Mesodermal cell (in vitro differentiated cells): Measurements from ENCODE around the gene PCDHGA5.
A peak's percentile ranks its signal among the peaks of the same experiment; 100 is the strongest.
"Not testable (repeated sequence)": the region's sequence is repeated elsewhere in the genome, so short reads cannot be mapped to it uniquely, and the experiment has no call there.

Experiments used
- H3K27ac ChIP-seq: 2 replicates; pipeline ENCODE4 v1.7.0; 2013; ENCODE audit warnings: mild to moderate bottlenecking, low read depth, low read length, moderate library complexity; ENCODE audit not compliant: severe bottlenecking
- H3K36me3 ChIP-seq: 2 replicates; pipeline ENCODE4 v1.7.1; 2013; ENCODE audit warnings: mild to moderate bottlenecking, low read length, moderate library complexity; ENCODE audit not compliant: control insufficient read depth, insufficient read depth
- H3K4me1 ChIP-seq: one replicate; pipeline ENCODE4 v1.7.1; 2013; ENCODE audit warnings: mild to moderate bottlenecking, low read length; ENCODE audit not compliant: insufficient read depth, control insufficient read depth, poor library complexity, severe bottlenecking
- H3K4me3 ChIP-seq: 2 replicates; pipeline ENCODE4 v1.7.0; 2013; ENCODE audit warnings: low read length, control low read depth, mild to moderate bottlenecking; ENCODE audit not compliant: insufficient read depth, poor library complexity, severe bottlenecking; ENCODE audit errors: extremely low read depth
- H3K9me3 ChIP-seq: 2 replicates; pipeline ENCODE4 v1.7.1; 2013; ENCODE audit warnings: mild to moderate bottlenecking, low read length, moderate library complexity; ENCODE audit not compliant: control insufficient read depth
- WGBS, 2 experiments: methylation state at CpG; one replicate each; pipeline ENCODE4 v1.1.5; 2013; ENCODE audit warnings: missing lambda C conversion rate in 2 of 2; ENCODE audit not compliant: insufficient coverage in 2 of 2; 5-methylcytosine and 5-hydroxymethylcytosine counted together

The PCDHGA5 gene

DNA sequence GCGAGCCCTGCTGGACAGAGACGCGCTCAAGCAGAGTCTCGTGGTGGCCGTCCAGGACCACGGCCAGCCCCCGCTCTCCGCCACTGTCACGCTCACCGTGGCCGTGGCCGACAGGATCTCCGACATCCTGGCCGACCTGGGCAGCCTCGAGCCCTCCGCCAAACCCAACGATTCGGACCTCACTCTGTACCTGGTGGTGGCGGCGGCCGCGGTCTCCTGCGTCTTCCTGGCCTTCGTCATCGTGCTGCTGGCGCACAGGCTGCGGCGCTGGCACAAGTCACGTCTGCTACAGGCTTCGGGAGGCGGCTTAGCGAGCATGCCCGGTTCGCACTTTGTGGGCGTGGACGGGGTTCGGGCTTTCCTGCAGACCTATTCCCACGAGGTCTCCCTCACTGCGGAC lies 31.4 kb upstream of the PCDHGA5 start:
- 96 to 98% methylated on average over 22 to 34 of the region's 39 CpGs for WGBS, 2 experiments
- not testable (repeated sequence) for H3K4me3 ChIP-seq, H3K36me3 ChIP-seq

DNA sequence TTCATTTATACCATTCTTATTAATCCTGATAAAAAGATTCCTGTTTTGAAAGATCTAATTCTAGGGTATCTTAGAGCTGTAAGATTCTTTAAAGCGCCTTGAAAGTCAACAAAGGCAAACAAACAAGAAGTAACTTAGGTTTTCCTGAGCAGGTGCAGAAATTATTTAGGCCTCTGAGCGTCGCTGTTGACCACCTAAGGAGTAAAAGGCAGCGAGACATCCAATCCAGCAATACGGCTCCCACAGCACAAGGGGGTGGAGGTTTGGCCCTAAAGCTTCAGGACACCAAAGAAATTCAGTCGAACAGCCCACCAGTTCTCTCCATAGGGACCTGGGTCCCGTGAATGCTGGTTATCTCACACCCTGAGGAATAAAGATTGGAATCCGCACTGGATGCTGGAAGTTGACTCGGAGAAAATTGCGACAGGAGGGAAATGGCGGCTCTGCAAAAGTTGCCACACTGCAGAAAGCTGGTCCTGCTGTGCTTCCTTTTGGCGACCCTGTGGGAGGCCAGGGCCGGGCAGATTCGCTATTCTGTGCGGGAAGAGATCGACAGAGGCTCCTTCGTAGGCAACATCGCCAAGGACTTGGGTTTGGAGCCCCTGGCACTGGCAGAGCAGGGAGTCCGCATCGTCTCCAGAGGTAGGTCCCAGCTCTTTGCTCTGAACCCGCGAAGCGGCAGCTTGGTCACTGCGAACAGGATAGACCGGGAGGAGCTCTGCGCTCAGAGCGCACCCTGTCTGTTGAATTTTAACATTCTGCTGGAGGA lies 25.2 kb upstream of the PCDHGA5 start, which contains the start of gene PCDHGA2:
Gene PCDHGA2, plus strand, starts transcription at position 223 of the 769 bp plus-strand sequence.
- WGBS, 2 experiments = 83 to 86% methylated on average over 25 to 26 of the region's 27 CpGs
- no peak within 1 kb of the TSS for H3K4me3 ChIP-seq
- H3K27ac ChIP-seq = no peak within 1 kb of the TSS
- H3K9me3 ChIP-seq = peaks cover 18% of the 10 kb centered on the region
- H3K36me3 ChIP-seq = no peaks in the 10 kb centered on the region
- no peaks in the 10 kb centered on the region for H3K4me1 ChIP-seq

More for the DNA sequence above, 31.4 kb upstream of the PCDHGA5 start:
- H3K4me1 ChIP-seq, H3K27ac ChIP-seq: not testable (repeated sequence)
- peaks cover 20% of the 10 kb centered on the region for H3K9me3 ChIP-seq

DNA sequence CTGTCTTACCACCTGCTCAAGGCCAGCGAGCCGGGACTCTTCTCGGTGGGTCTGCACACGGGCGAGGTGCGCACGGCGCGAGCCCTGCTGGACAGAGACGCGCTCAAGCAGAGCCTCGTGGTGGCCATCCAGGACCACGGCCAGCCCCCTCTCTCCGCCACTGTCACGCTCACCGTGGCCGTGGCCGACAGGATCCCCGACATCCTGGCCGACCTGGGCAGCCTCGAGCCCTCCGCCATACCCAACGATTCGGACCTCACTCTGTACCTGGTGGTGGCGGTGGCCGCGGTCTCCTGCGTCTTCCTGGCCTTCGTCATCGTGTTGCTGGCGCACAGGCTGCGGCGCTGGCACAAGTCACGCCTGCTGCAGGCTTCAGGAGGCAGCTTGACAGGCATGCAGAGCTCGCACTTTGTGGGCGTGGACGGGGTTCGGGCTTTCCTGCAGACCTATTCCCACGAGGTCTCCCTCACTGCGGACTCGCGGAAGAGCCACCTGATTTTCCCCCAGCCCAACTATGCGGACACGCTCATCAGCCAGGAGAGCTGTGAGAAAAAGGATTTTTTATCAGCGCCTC lies 23.1 kb upstream of the PCDHGA5 start:
- H3K27ac ChIP-seq, H3K36me3 ChIP-seq, H3K4me3 ChIP-seq, H3K4me1 ChIP-seq: not testable (repeated sequence)
- 94 to 99% methylated on average over 23 to 28 of the region's 45 CpGs for WGBS, 2 experiments
- H3K9me3 ChIP-seq = peaks cover 31% of the 10 kb centered on the region

DNA sequence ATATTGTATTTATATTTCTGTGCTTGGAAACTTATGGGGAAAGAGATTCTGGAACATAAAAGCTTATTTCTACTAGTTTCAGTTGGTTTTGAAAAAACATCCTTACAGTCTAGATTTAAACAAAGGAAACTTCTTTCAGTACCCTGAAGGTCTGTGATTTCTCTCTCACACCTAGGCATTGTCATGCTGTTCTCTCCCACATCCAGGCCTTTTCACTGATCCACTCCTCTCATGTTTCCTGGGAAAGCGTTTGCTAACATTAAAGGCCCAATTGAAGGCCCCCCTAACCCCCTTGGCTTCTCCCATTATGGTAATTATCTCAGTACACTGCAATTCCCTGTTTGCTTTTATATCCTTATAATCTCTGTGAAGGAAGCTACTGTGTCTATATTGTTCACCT lies 21.2 kb upstream of the PCDHGA5 start:
- Histone ChIP-seq H3K4me3 (no peak overlapping the region), H3K4me1 (no peaks in the 10 kb centered on the region), H3K27ac (no peak overlapping the region), H3K9me3 (peaks cover 31% of the 10 kb centered on the region), H3K36me3 (no peaks in the 10 kb centered on the region)
- 67 to 83% methylated on average over 1 of the region's 1 CpG for WGBS, 2 experiments

DNA sequence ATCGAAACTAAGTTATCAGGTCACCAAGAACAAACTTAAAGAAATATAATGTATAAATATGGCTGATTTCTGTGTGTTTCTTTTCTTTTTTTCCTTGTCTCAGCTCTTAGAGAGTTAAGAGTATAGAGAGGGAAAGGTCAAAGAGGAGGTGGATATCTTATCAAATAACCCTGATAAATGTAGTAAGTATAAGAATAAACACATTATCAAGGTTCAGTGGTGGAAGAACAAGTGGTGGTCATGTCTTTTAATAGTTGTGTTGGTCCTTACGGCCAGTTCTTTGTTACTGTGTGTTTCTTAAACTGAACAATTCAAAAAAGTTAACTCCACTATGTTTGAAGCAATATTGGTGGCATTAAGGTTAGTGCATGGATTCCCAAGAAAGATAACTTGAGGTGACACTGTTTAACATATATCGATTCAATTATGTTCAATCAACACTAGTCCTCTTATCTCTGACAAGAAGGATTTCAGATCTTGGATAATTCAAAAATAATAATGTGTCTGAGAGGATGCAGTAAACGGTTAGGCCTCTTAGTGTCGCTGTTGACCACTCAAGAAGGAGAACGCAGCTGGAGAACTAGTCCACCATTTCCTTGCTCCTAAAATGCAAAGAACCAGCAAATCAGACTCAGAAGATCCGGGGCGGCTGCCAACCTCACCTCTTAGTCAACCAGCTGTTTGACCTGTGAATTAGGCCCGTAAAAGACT lies 20.6 kb upstream of the PCDHGA5 start, which contains the start of gene PCDHGA3:
Gene PCDHGA3, plus strand, starts transcription at position 588 of the 711 bp plus-strand sequence. CDS start 205 bp downstream, outside the sequence.
- Histone ChIP-seq H3K27ac (no peak within 1 kb of the TSS), H3K36me3 (no peaks in the 10 kb centered on the region), H3K4me1 (no peaks in the 10 kb centered on the region), H3K9me3 (peaks cover 31% of the 10 kb centered on the region), H3K4me3 (peak within 1 kb of the TSS; percentile 31)
- WGBS, 2 experiments = 63% methylated on average over 6 of the region's 9 CpGs

DNA sequence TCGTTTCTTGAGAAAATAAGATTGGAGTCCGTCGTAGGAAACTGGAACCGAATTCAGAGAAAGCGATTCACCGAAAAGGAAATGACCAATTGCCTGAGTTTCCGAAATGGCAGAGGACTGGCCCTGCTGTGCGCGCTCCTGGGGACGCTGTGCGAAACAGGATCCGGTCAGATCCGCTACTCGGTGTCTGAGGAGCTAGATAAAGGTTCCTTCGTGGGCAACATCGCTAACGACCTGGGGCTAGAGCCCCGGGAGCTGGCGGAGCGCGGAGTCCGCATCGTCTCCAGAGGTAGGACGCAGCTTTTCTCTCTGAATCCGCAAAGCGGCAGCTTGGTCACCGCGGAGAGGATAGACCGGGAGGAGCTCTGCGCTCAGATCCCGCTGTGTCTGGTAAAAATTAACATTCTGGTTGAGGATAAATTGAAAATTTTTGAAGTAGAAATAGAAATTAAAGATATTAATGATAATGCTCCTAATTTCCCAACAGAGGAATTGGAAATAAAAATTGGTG lies 20.0 kb upstream of the PCDHGA5 start:
- Histone ChIP-seq H3K36me3 (no peaks in the 10 kb centered on the region), H3K9me3 (peaks cover 25% of the 10 kb centered on the region), H3K4me3 (peak overlapping the region; percentile 31), H3K4me1 (no peaks in the 10 kb centered on the region), H3K27ac (no peak overlapping the region)
- WGBS, 2 experiments = 87 to 88% methylated on average over 29 to 30 of the region's 31 CpGs

DNA sequence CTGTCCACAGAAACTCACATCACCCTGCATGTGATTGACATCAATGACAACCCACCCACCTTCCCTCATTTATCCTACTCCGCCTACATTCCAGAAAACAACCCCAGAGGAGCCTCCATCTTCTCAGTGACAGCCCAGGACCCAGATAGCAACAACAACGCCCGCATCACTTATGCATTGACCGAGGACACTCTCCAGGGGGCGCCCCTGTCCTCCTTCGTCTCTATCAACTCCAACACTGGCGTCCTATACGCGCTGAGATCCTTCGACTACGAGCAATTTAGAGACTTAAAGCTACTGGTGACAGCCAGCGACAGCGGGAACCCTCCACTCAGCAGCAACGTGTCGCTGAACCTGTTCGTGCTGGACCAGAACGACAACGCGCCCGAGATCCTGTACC lies 18.6 kb upstream of the PCDHGA5 start:
- peaks cover 22% of the 10 kb centered on the region for H3K9me3 ChIP-seq
- WGBS, 2 experiments = 94% methylated on average over 10 to 15 of the region's 20 CpGs
- no peaks in the 10 kb centered on the region for H3K4me1 ChIP-seq
- H3K27ac ChIP-seq = no peak overlapping the region
- H3K4me3 ChIP-seq = no peak overlapping the region
- H3K36me3 ChIP-seq = no peaks in the 10 kb centered on the region

DNA sequence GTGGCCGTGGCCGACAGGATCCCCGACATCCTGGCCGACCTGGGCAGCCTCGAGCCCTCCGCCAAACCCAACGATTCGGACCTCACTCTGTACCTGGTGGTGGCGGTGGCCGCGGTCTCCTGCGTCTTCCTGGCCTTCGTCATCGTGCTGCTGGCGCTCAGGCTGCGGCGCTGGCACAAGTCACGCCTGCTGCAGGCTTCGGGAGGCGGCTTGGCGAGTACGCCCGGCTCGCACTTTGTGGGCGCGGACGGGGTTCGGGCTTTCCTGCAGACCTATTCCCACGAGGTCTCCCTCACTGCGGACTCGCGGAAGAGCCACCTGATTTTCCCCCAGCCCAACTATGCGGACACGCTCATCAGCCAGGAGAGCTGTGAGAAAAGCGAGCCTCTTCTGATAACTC lies 17.9 kb upstream of the PCDHGA5 start:
- H3K36me3 ChIP-seq, H3K4me3 ChIP-seq, H3K4me1 ChIP-seq, H3K27ac ChIP-seq: not testable (repeated sequence)
- peaks cover 29% of the 10 kb centered on the region for H3K9me3 ChIP-seq
- WGBS, 2 experiments = 100% methylated on average over 2 of the region's 35 CpGs; no CpG with 5 or more reads in 1 of the 2 experiments

DNA sequence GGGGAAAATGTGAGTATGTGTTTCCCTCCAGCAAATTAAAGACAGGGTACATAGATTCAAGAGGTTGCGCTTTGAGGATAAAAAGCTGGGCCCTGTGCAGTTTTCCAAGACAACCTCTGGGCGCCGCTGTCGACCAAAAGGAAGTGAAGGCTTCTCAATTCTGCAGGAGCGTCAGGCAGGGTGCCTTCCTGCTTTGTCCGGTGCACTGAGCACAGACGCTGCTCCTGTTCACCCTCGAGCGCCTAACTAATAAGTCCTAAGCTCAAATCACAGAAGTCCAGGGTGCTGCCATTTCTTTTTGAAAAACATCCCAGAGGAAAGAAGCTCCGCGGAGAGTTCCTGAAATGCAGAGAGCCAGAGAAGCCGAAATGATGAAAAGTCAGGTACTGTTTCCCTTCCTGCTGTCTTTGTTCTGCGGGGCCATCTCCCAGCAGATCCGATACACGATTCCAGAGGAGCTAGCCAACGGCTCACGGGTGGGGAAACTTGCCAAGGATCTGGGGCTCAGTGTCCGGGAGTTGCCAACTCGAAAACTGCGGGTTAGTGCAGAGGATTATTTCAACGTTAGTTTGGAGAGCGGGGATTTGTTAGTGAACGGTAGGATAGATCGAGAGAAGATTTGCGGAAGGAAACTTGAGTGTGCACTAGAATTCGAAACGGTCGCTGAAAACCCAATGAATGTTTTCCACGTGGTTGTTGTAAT lies 13.9 kb upstream of the PCDHGA5 start, which contains the start of gene PCDHGB1:
Gene PCDHGB1, plus strand, starts transcription at position 183 of the 703 bp plus-strand sequence. Its CDS starts 162 bp downstream, at position 345.
- Histone ChIP-seq H3K9me3 (peaks cover 34% of the 10 kb centered on the region), H3K4me3 (no peak within 1 kb of the TSS), H3K27ac (no peak within 1 kb of the TSS), H3K36me3 (no peaks in the 10 kb centered on the region), H3K4me1 (no peaks in the 10 kb centered on the region)
- 78 to 80% methylated on average over 25 to 27 of the region's 29 CpGs for WGBS, 2 experiments

DNA sequence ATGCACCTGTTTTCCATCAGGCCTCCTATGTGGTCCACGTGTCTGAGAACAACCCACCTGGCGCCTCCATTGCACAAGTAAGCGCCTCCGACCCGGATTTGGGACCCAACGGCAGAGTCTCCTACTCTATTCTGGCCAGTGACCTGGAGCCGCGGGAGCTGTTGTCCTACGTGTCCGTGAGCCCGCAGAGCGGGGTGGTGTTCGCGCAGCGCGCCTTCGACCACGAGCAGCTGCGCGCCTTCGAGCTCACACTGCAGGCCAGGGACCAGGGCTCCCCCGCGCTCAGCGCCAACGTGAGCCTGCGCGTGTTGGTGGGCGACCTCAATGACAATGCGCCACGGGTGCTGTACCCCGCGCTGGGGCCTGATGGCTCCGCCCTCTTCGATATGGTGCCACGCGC lies 12.4 kb upstream of the PCDHGA5 start:
- Histone ChIP-seq H3K4me3 (no peak overlapping the region), H3K9me3 (peaks cover 43% of the 10 kb centered on the region), H3K27ac (no peak overlapping the region), H3K36me3 (no peaks in the 10 kb centered on the region), H3K4me1 (no peaks in the 10 kb centered on the region)
- WGBS, 2 experiments = 96 to 98% methylated on average over 21 to 24 of the region's 36 CpGs
